NT2/D1 (cell line): ENCODE measurements around the gene SMOC2.

Source experiments
- DNase-seq: peaks from one replicate; pipeline ENCODE4 v3.0.0-alpha.2; 2011; ENCODE audit warnings: low read depth, low spot score
- H3K27me3 ChIP-seq: 2 replicates; pipeline ENCODE4 v1.6.0; 2011; ENCODE audit warnings: mild to moderate bottlenecking; ENCODE audit not compliant: insufficient read length, insufficient read depth
- H3K36me3 ChIP-seq: 2 replicates; pipeline ENCODE4 v1.6.1; 2011; ENCODE audit warnings: mild to moderate bottlenecking, low read length, mixed read lengths; ENCODE audit not compliant: insufficient read depth, insufficient read length
- H3K4me1 ChIP-seq: 2 replicates; pipeline ENCODE4 v1.5.1; 2011; ENCODE audit not compliant: insufficient read depth, insufficient read length
- H3K4me3 ChIP-seq: 2 replicates; pipeline ENCODE4 v1.5.1; 2011; ENCODE audit warnings: low read depth; ENCODE audit not compliant: insufficient read length
- H3K9ac ChIP-seq: 2 replicates; pipeline ENCODE4 v1.6.0; 2011; ENCODE audit warnings: low read depth; ENCODE audit not compliant: insufficient read length
- H3K9me3 ChIP-seq: 2 replicates; pipeline ENCODE4 v1.5.1; 2011; ENCODE audit warnings: mild to moderate bottlenecking, low read length; ENCODE audit not compliant: insufficient read depth
- SUZ12 ChIP-seq: IDR thresholded peaks from 2 replicates; pipeline ENCODE4 v1.6.1; 2011; ENCODE audit not compliant: insufficient read length, insufficient read depth; ENCODE audit errors: extremely low read depth
- YY1 ChIP-seq: IDR thresholded peaks from 2 replicates; pipeline ENCODE4 v1.6.1; 2011; ENCODE audit not compliant: insufficient read length, insufficient read depth
- ZNF274 ChIP-seq: IDR thresholded peaks from 2 replicates; pipeline ENCODE4 v1.6.1; 2011; ENCODE audit warnings: mild to moderate bottlenecking, low read depth, low read length

Gene SMOC2

DNA sequence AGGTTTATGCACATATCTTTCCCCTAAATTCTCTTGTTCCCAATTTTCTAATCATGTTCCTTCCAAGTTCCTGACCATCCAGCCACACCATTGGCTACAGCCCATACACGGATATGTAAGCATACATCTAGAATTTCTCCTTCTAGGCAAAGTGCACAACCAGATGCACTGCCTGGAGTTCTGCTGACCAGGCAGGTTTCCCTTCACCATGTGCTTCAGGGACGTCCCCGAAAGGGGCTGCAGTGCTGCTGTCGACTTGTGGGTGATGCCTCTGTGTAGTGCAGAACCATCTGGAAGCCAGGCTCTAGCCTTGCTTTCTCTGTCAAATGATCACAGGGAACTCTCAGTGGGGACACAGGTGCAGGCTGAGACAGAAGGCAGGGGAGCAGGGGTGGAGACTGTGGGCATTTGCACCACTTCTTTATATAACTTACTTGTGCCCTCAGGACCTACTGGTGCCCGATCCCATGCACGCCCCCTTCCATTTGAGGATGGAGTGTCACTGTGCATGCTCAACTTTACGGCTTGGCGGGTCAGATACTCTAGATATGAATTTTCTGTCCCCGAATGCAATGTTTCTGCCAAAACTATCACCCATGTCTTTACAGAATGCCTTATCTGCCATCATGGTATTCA lies 37.5 kb upstream of the SMOC2 start:
- no peak for DNase-seq
- TF ChIP-seq YY1 = no peak
- no peak for TF ChIP-seq ZNF274
- no peak for TF ChIP-seq SUZ12
- H3K36me3 ChIP-seq = no peaks in the 10 kb centered on the region
- no peaks in the 10 kb centered on the region for H3K27me3 ChIP-seq
- H3K4me3 ChIP-seq = no peak overlapping the region
- H3K9me3 ChIP-seq = no peaks in the 10 kb centered on the region
- no peak overlapping the region for H3K9ac ChIP-seq
- H3K4me1 ChIP-seq = no peaks in the 10 kb centered on the region

DNA sequence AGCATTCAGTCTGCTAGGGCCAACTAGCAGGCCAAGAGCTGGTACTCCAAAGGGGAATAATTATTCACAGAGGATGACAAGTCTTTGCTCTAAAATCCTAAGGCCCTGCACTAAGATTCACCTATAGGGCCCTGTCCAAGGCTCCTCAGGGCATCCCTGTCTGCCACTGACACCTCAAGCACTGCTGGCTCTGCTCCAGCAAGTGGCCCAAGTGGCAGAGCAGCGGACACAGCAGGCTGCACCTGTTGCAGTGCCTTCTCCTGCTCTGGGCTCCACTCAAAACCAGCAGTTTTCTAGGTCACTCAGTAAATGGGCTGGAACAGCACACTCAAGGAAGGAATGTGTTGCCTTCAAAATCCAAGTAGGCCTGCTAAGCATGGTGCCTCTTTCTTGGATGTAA lies 36.4 kb upstream of the SMOC2 start:
- DNase-seq = no peak
- Histone ChIP-seq H3K9ac (no peak overlapping the region), H3K27me3 (no peaks in the 10 kb centered on the region), H3K4me1 (no peaks in the 10 kb centered on the region), H3K9me3 (no peaks in the 10 kb centered on the region), H3K36me3 (no peaks in the 10 kb centered on the region), H3K4me3 (no peak overlapping the region)
- TF ChIP-seq ZNF274 (no peak), SUZ12 (no peak), YY1 (no peak)

DNA sequence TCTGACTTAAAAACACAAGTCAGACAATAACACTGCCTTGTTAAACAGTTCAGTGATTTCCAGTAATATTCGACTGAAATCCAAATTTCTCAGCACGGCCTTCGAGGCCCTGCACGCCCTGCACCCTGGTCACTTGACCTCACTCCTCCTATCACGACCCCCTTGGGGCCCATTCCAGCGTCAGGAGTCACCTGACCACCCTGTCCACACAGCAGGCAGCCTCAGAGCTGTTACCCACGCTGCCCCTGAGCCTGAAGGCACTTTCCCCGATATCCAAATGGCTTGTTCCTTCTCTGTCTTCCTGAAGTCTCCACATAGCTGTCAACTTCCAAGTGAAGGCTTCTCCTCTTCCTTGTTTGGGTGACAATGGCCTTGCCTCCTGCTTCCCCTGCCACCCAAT lies 33.1 kb upstream of the SMOC2 start:
- DNase-seq = no peak
- no peak for TF ChIP-seq YY1
- TF ChIP-seq ZNF274 = no peak
- TF ChIP-seq SUZ12 = no peak
- no peaks in the 10 kb centered on the region for H3K27me3 ChIP-seq
- H3K4me3 ChIP-seq = no peak overlapping the region
- H3K9ac ChIP-seq = no peak overlapping the region
- H3K9me3 ChIP-seq = no peaks in the 10 kb centered on the region
- no peaks in the 10 kb centered on the region for H3K36me3 ChIP-seq
- no peaks in the 10 kb centered on the region for H3K4me1 ChIP-seq

DNA sequence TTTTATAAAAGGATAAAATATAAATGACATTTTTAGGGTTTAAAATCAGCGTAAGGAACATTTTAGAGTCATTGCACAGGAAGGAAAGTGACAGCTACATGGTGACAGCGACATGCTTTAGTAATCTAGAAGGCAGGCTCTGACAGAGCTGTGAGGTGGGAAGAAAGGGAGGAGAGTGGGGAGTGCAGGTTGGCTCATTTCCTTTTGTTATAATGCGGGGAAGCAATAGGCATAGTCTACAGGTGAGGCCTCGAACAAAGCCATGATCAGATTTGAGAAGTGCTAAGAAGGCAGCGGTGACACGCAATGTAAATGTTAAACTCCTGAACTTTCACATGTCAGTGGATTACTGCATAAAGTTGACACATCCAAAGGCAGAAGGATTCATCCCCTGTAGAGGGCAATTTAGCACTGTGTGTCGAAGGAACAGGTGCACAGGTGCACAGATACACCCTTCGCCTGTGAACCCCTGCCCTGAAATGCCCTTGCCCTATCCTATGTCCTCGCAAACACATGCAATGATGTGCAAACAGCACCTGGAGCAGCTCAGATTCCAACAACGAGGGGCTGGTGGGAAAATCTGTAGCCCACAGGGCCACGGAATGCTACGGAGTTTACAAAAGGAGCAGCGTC lies 32.4 kb upstream of the SMOC2 start:
- Histone ChIP-seq H3K36me3 (no peaks in the 10 kb centered on the region), H3K4me1 (no peaks in the 10 kb centered on the region), H3K9ac (no peak overlapping the region), H3K4me3 (no peak overlapping the region), H3K9me3 (no peaks in the 10 kb centered on the region), H3K27me3 (no peaks in the 10 kb centered on the region)
- TF ChIP-seq ZNF274 (no peak), SUZ12 (no peak), YY1 (no peak)
- no peak for DNase-seq

DNA sequence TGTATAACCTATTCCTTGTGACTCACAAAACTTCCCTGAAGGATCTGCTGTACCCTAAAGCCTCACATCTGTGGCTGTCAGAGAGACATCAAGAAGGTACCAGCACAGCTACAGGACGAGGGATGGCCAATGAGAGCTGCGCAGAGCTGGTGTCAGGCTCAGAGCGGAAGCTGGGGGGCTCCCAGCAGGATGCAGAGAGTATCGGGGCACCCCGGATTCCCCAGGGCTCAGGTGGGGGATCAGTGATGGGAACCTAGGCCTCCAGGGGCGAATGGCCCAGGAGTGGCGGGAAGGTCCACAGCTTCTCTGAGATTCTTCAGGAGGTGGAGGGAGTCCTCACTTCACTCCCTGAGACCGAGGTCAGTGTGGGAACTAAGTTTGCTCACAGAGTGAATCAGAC lies 30.9 kb upstream of the SMOC2 start:
- no peak overlapping the region for H3K9ac ChIP-seq
- no peaks in the 10 kb centered on the region for H3K4me1 ChIP-seq
- H3K27me3 ChIP-seq = no peaks in the 10 kb centered on the region
- no peaks in the 10 kb centered on the region for H3K36me3 ChIP-seq
- TF ChIP-seq ZNF274 (no peak), YY1 (no peak), SUZ12 (no peak)
- no peak overlapping the region for H3K4me3 ChIP-seq
- H3K9me3 ChIP-seq = no peaks in the 10 kb centered on the region
- DNase-seq = no peak

DNA sequence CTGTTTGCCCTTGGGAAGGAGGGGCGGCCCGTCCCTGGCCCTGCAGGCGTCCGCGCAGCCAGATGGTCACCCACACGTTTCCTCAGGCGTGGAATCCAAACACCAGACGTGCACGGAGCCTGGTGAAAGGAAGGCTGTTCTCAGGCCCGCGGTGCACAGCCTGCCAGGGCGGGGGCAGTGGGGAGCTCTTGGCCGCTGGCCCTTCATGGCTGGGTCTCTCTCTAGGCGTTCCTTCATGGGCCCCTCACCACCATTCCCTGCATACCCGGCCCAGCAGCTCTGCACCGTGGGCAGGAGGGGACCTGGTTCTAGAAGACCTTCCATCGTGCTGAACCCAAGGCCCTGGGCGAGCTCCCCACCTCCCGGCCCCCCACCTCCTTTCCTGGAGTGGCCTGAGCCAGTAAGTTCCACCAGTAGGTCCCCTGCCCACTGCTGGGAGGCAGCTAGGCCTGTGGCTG lies 30.4 kb upstream of the SMOC2 start:
- no peaks in the 10 kb centered on the region for H3K9me3 ChIP-seq
- no peaks in the 10 kb centered on the region for H3K4me1 ChIP-seq
- no peak for TF ChIP-seq YY1
- TF ChIP-seq ZNF274 = no peak
- no peak for TF ChIP-seq SUZ12
- no peak overlapping the region for H3K9ac ChIP-seq
- H3K4me3 ChIP-seq = no peak overlapping the region
- DNase-seq = no peak
- no peaks in the 10 kb centered on the region for H3K36me3 ChIP-seq
- H3K27me3 ChIP-seq = no peaks in the 10 kb centered on the region

DNA sequence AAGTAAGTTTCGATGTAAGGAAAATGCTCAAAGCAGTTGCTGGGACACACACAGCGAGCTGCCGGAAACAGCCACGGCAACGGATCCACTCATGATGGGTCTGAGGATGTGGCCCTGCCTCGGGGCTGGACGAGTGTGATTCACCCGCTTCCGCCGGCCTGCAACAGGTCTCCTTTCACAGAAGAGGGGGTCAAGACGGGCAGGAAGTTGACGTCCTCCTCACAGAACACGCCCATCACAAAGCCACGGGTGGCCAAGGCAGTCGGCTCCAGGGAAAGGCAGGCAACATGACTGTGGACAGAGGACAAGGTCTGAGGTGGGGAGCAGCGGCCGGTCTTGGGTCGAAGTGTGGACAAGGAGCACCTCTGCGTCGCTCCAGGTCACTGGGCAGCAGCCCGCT lies 29.9 kb upstream of the SMOC2 start:
- no peaks in the 10 kb centered on the region for H3K9me3 ChIP-seq
- H3K4me1 ChIP-seq = no peaks in the 10 kb centered on the region
- H3K36me3 ChIP-seq = no peaks in the 10 kb centered on the region
- no peak overlapping the region for H3K4me3 ChIP-seq
- H3K9ac ChIP-seq = no peak overlapping the region
- H3K27me3 ChIP-seq = no peaks in the 10 kb centered on the region
- no peak for TF ChIP-seq YY1
- TF ChIP-seq SUZ12 = no peak
- no peak for TF ChIP-seq ZNF274
- DNase-seq = no peak
